ENCODE results near the gene TSNAXIP1.

The TSNAXIP1 gene

GRCh38 chr16:67773569-67774456, 32.9 kb upstream of the TSNAXIP1 start:
- TF ChIP-seq CTCF (IDR thresholded peaks at IDR 0.05; ENCODE audit: insufficient read depth, missing control alignments), result no peak
- DNase-seq (ENCODE audit: insufficient read length, low spot score) (no peak), FAIRE-seq (no peak)

- TF ChIP-seq CTCF (IDR thresholded peaks at IDR 0.05; ENCODE audit: insufficient read depth, missing control alignments), result no peak
- no peak for FAIRE-seq
- no peak for DNase-seq (ENCODE audit: insufficient read length, low spot score)
Measured at GRCh38 chr16:67774457-67774853, 32.2 kb upstream of the TSNAXIP1 start.

DNA sequence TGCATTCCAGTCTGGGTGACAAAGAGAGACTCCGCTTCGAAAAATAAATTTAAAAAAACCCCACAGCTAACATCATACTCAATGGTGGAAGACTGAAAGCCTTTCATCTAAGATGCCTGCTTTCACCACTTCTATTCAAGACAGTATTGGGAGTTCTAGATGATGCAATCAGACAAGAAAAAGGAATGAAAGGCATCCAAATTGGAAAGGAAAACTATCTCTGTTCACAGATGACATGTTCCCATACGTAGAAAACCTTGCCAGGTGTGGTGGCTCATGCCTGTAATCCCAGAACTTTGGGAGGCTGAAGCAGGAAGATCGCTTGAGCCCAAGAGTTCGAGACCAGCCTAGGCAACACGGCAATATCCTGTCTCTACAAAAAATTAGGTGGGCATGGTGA, 31.4 kb upstream of the TSNAXIP1 start:
- TF ChIP-seq CTCF (IDR thresholded peaks at IDR 0.05; ENCODE audit: insufficient read depth, missing control alignments), result no peak
- DNase-seq (ENCODE audit: insufficient read length, low spot score) (no peak), FAIRE-seq (no peak)

DNA sequence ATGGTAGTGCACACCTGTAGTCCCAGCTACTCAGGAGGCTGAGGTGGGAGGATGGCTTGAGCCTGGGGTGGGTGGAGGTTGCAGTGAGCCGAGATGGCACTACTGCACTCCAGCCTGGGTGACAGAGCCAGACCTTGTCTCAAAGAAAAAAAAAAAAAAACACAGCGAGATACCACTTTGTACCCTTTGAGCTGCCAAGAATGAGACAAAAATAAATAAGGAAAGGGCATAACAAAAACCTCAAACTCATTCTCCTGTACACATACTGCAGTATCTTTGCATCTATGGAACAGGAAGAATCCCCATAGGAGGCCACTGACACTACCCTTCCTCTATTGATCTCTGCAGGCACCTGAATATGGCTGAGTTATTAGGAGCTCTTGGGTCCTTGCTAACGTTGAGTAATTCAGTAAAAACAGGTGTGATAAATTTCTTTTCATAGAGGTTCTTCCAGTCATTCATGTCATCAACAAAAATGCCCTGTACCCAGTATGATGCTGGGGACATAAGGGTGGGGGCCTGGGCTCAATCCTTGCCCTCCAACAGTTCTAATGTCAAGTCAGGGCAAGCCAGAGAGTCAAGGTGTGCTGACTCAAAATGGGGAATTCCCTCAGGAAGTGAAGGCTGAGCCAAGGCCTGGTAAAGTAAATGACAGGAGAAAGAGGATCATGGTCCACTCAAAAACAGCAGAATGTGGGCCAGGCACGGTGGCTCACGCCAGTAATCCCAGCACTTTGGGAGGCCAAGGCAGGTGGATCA, 27.3 kb upstream of the TSNAXIP1 start:
- DNase-seq (ENCODE audit: insufficient read length, low spot score) (no peak), FAIRE-seq (no peak)
- TF ChIP-seq CTCF (IDR thresholded peaks at IDR 0.05; ENCODE audit: insufficient read depth, missing control alignments), result no peak

DNA sequence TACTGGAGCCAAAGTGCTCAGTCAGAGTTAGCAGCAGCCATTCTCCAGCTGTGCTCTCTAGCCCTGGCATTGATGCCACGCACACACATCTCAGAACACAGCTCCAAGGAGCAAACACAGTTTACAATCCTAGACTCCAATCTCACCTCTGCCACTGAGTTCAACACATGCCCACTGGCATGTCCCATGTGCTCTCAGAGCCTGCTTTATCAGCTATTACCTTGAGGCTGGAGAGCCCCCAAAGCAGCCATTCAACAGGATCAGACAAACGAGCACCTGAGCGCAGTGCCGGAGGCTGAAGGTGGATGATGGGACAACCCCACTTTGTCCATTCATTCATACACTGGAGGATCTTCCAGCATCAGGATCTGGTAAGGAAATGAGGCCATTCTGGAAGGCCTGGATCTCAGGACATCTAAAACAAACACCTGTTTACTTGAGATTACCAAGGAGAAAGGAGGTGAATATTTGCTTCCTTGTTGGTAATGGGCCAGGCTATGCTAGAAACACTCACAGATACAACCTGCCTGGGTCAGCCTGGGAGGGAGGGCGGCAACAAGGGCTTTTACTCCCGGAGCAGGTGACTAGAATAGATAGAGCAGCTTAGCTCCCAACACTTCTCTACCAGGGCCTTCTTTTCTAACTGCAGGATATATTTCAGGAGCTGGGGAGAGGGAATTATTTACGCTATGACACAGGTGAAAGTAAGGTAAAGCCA, 25.7 kb upstream of the TSNAXIP1 start:
- no peak for TF ChIP-seq CTCF (IDR thresholded peaks at IDR 0.05; ENCODE audit: insufficient read depth, missing control alignments)
- DNase-seq (ENCODE audit: insufficient read length, low spot score) (no peak), FAIRE-seq (no peak)

GRCh38 chr16:67781565-67781921, 25.1 kb upstream of the TSNAXIP1 start:
- no peak for TF ChIP-seq CTCF (IDR thresholded peaks at IDR 0.05; ENCODE audit: insufficient read depth, missing control alignments)
- FAIRE-seq, result no peak
- DNase-seq (ENCODE audit: insufficient read length, low spot score), result no peak

Data from D721Med (cell line).